IPS-18c (cell line): ENCODE results near the gene BTBD9.

Source experiments
- H3K4me3 ChIP-seq: 2 replicates; pipeline ENCODE4 v1.7.0; 2013; ENCODE audit warnings: low read depth, mild to moderate bottlenecking, low read length, moderate library complexity; ENCODE audit not compliant: insufficient read depth
- H3K9me3 ChIP-seq: one replicate; pipeline ENCODE4 v1.6.1; 2013; ENCODE audit warnings: mild to moderate bottlenecking, low read length, moderate library complexity; ENCODE audit not compliant: control insufficient read depth, insufficient read depth

The BTBD9 gene

DNA sequence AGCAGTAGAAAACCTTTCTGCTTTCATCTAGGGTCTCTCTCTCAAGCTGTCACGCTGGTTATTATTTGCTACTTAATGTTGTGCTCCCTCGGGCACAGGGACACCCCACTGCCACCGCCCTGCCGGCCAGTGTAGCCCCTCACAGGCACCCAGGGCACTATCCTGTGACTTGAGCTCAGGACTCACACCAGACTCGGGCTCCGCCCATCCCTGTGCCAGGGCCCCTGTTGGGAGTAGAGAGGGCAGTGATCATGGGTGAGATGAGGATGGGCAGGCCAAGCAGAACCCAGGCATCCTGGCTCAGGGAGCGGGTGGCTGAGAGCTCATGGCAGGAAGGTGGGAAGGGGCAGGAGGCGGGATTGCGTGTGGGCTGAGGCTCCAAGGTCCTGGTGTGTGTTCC is 448.3 kb downstream of the BTBD9 start:
- no peaks in the 10 kb centered on the region for H3K9me3 ChIP-seq
- H3K4me3 ChIP-seq: no peak overlapping the region

DNA sequence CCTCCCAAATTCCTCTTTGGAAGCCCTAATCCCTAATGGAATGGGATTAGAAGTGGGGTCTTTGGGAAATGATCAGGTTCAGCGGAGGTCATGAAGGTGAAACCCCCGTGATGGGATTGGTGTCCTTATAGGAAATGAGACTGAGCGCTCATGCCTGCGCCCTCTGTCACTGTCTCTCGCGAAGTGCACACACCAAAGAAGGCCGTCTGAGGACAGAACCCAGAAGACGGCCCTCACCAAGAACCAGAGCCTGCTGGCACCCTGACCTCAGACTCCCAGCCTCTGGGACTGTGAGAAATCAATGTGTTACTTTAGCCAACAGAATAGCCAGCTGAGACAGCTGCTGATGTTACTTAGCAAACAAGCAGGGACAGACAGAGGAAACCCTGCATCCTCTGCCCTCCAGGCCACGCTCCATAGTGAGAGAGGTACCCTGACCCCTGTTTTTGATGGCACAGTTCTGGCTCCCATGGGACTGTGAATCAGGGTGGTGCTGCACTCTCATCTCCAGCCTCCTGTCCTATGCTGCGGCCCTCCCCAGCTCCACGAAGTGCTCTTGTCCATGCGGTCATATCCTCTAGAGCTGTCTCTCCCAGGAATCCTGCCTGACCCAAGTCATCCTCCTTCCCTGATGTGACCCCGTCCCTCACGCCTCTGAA is 450.9 kb downstream of the BTBD9 start:
- Histone ChIP-seq H3K4me3 (no peak overlapping the region), H3K9me3 (no peaks in the 10 kb centered on the region)

DNA sequence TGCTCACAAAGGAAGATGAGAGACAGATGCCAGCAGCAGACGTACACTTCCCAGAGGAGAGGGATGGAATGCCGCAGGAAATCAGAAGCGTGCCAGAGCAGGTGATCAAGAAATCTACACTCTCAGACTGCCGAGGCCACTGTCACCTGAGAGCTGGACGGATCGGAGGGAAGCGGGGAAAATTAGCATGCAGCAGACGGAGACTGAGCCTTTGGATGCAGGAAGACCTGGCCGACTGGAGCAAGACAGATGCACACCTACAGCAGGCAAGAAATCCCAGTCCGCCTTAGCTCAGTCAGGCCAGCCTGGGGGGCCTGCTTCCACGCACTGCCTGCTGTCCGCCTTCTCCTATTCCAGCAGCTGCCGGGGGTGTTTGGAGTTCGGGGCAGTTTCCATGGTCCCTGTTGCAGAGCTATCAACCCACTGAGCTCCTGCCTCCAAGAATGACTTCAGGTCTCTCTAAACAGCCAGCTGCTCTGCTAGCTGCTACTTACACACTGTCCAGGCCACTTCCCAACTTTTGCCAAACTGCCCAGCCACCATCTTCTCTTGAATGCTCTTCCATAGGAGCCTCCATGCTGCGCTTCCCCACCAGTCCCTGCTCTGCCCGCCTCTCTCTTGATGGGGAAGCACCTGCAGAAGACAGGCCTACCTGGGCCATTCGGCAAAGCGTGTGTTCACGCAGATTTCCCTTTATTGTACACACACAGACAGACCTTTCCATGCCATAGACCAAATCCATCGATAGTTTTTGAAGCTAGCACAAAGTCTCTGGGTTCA is 451.7 kb downstream of the BTBD9 start:
- no peaks in the 10 kb centered on the region for H3K9me3 ChIP-seq
- no peak overlapping the region for H3K4me3 ChIP-seq

DNA sequence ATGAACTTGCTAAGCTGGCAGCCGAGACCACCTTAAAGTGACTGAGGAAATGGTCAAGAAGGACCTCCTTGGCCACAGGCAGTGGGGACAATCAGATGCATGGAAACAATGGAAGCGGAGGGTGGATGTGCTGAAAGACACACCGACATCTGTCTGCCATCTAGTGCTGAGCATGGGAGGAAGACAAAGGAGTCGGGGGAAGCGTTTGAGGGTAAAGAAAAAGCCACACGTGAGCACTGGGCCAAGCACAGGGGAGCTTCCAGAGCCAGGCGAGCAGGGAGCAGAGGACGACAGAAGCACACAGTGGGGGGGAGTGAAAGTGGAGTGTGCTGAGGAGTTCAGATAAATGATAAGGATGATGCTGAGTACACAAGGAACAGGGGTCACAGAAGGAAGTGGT is 452.4 kb downstream of the BTBD9 start:
- H3K4me3 ChIP-seq: no peak overlapping the region
- no peaks in the 10 kb centered on the region for H3K9me3 ChIP-seq

DNA sequence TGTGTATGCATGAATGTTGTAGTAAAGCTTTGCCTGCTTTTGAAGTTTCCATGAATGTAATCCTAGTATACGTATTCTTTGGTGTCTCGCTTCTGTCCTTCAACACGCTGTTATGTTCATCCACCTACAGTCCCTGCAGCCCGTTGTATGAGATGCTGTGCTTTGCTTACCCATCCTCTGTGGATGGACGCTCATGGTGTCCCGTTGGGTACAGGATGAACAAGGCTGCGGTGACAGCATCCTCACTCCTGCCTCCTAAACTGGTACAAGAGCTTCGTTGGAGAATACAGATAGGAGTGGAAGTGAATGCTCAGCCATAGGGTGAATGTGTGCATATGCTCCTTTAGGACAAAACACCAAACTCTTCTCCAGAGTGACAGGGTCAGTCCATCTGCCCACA is 454.0 kb downstream of the BTBD9 start:
- no peak overlapping the region for H3K4me3 ChIP-seq
- H3K9me3 ChIP-seq: no peaks in the 10 kb centered on the region

DNA sequence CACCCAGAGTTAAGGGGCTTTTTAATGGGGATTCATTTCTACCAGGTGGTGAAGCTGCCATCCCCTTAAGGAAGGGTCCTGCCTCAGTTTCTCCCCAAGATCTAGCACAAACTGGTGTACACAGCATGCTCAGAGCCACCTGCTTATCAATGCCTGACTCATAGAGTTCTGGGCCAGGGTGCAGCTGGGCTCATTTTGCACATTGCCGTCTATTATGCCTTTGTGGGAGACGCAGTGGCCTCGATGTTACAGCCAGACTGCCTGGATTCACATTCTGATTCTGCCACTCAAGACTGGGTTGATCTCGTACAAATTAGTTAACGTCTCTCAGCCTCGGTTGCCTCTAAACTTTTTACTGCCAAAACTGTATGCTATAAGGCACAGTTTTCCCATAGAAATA is 454.5 kb downstream of the BTBD9 start:
- H3K9me3 ChIP-seq: no peaks in the 10 kb centered on the region
- H3K4me3 ChIP-seq: no peak overlapping the region

DNA sequence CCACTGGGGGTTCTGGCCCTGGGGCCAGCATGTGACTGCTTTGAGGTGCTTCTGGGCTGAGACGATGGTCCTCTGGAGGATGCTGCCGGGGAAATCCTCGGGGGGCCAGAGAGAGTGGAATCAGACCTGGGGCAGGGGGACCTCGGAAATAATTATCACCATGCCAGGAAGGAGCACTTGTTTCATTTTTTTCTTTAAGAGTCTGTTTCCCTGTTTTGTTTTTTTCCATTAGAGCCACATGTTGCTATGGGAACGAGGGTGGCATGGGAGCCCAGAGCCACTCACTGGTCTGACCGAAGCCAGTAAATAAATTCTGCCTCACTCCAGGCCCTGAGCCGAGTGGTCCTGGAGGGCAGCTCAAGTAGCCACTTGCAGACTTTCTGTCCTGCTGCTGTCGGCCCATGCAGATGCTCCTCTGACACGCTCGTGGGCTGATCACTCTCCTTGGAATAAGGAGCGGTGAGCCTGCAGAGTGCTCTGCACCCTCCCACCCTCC is 455.1 kb downstream of the BTBD9 start:
- H3K9me3 ChIP-seq: no peaks in the 10 kb centered on the region
- H3K4me3 ChIP-seq: no peak overlapping the region

DNA sequence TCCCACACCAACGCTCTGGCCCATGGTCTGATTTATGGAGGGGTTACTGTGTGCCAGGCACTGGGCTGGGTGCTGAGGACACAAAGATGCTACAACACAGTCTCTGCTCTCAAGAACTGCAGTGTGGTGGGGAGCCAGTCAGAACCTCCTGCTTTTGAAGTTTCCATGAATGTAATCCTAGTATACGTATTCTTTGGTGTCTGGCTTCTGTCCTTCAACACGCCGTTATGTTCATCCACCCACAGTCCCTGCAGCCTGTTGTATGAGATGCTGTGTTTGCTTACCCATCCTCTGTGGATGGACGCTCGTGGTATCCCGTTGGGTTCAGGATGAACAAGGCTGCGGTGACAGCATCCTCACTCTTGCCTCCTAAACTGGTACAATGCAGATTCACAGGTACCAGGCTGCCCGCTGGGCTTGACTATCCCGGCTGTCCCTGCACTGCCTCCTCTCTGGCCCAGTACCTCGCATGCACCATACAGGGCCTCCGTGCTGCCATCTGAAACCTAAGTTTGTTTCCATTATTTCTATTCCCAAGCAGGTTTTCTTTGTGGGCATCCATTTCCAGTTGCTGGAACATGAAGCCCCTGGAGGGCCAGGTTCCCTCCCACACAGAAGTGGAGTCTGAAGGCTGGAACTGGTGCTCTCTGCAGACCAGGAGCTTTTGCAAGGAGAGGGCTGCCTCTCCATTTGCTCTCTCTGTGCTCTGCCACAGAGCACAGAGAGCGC is 455.7 kb downstream of the BTBD9 start:
- no peaks in the 10 kb centered on the region for H3K9me3 ChIP-seq
- no peak overlapping the region for H3K4me3 ChIP-seq

DNA sequence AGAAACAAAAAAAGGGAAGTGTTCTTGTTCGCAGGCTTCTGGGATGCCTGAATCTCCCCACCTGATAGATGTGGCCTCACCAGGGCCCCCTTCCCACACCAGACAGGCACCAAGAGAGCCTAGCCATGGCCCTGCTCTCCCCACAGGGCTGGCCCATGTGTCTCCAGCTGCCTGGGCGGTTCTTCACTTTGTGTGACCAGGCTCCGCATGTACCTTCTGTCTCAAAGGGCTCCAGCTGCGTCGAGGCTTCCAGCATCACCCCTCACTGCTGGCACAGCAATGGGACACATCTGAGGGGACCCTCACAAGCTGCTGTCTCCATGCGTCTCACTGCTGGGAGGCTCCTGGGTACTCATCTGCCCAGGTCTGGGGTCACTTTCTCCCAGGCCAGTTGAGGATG is 457.3 kb downstream of the BTBD9 start:
- Histone ChIP-seq H3K9me3 (no peaks in the 10 kb centered on the region), H3K4me3 (no peak overlapping the region)

DNA sequence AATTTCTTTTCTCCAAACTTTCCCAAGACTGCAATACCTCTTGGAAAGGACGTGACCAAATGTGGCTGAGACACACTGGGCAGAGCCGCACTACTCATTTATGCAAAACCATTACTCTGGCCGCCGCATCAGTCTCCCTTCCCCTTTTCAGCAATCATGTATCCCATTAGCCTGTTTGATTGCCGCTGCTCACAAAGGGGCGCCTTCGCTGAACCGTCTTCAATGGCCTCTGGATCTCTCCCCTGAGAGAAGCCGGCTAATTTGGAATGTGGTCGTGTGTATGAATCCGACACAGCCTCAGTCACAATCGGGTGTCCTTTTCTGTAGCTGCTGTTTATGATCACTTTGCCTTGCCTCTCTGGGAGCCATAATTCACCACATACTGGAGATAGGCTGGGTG is 459.1 kb downstream of the BTBD9 start:
- Histone ChIP-seq H3K9me3 (no peaks in the 10 kb centered on the region), H3K4me3 (no peak overlapping the region)

DNA sequence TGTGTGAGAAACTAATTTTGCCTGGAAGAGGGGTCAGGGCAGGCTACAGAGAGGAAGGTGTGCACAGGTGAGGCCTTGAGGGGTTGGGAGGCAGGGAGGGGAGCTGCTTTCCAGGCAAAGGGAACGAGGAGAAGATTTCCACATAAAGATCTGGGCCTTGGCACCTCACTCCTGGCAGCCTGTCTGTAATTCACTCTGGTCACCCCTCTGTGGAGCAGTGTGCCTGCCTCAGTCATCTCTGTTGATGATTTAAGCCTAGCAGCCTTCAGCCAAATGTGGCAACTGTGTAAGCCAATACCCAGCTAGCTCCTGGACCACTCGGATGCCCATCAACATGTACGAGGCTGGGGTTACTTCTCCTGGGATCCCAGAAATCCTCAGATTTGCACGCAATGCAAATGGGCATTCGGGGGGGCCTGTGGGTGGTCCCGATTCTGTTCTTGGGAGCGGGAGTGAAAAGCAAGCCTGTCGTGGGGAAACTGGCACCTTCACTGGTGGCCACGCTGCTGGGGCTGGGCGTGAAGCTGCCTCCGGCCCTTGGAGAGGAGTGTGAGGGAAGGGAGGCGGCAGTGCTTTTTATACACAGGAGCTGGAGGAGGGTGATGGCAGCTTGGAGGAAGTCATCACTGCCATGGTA is 459.8 kb downstream of the BTBD9 start:
- Histone ChIP-seq H3K9me3 (no peaks in the 10 kb centered on the region), H3K4me3 (no peak overlapping the region)

DNA sequence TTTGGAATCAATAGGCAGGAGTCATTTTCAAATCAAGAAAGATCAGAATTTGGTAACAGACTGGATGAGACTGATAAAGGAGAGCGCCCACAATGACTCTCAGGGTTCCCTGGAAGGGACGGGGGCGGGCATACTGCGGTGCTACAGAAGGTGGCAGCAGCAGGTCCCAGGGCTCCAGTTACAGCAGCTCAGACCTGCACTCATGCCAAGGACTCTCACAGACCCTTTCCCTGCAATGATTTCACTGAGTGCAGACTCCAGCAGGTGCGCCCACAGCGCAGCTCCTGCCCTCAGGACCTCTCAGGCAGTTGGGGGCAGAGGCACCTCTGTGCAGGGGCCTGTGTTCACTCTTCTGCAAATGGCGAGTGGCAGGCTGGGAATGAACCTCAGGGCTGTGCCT is 460.4 kb downstream of the BTBD9 start:
- H3K4me3 ChIP-seq: no peak overlapping the region

DNA sequence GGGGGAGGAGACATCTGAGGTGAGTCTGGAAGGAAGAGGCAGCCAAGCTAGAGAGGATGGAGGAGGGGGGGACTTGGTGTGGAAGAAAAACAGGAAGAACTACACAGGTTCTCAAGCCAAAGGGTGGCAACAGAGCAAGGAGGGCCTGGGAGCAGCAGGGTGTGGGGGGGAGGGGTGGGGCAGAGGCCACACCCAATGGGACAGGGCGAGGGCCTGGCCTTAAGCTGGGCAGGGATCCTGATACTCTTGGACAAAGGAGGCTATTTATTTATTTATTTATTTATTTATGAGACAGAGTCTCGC is 461.2 kb downstream of the BTBD9 start:
- no peak overlapping the region for H3K4me3 ChIP-seq
- no peaks in the 10 kb centered on the region for H3K9me3 ChIP-seq

More for the DNA sequence above, 460.4 kb downstream of the BTBD9 start:
- no peaks in the 10 kb centered on the region for H3K9me3 ChIP-seq

DNA sequence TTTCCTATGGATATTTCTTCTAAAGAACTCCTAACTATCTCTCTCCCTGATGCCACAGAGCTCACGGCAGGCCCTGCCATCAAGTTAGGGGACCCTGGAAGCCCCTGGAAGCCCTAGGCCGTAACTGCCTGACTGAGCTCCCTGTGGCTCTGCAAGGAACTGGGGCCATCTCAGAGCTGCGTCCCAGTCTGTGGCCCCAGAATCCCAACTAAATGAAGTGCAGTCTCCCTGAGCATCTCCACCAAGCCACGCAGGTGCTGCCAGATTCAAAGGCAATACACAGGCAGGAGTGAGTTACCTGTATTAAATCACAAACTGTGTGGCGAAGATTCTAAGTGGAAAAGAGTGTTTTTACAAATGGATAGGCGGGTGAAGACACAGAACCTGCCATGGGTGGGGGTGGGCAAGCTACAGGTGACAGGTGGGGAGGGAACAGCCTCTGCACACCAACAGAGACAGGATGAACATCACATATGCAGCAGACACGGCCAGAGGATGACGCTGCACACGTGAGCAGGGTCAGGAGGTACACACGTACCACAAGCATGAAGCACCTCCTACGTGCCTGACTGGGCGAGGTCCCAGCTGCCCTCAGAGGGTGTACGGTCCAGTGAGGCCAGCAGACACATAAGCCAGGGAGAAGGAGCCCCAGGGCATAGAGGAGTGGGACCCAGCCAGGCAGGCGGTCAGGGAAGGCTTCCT is 461.7 kb downstream of the BTBD9 start:
- no peak overlapping the region for H3K4me3 ChIP-seq
- no peaks in the 10 kb centered on the region for H3K9me3 ChIP-seq

DNA sequence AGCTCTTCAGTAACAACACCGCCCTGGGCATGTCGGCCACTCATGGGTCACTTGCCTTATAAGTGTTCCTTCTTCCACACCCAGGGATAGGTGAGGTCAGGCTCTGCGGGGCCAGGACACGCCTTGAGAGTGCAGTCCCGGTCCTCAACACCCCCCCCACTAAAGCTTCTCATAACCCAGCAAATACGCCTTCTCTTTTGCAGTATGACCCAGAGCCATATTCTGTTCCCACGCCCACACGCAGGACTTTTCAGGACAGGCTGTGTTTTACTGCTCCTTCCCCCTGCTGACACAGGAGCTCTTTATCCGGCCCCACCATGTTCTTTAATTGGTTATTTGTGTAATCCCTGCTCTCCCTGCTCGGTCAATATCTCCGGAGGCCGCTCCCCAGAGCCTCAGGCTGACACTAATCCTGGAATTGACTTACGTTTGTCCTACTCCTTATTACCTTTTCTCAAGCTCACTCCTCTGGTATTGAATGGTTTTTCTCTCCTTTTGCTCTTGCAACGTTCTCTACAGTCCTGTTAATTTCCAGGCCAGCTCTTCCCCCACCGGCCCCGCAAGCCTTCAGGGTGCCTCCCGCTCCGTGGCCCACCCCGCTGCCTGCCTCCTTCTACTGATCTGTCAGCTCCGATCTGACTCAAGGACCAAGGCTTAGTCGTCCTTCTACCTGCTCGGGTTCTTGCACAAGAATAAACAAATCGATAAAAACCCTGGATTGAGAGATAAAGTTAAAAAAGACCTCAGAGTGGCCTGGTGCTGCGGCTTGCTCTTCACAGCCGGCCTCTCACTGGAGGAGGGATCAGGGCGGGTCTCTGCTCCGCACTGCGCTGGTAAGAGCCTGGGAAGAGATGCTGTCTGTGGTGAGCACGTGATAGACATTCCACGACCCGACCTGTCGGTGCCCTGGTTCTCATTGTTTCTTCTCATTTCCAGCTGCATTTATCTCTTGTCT is 462.7 kb downstream of the BTBD9 start:
- Histone ChIP-seq H3K4me3 (no peak overlapping the region), H3K9me3 (no peaks in the 10 kb centered on the region)

DNA sequence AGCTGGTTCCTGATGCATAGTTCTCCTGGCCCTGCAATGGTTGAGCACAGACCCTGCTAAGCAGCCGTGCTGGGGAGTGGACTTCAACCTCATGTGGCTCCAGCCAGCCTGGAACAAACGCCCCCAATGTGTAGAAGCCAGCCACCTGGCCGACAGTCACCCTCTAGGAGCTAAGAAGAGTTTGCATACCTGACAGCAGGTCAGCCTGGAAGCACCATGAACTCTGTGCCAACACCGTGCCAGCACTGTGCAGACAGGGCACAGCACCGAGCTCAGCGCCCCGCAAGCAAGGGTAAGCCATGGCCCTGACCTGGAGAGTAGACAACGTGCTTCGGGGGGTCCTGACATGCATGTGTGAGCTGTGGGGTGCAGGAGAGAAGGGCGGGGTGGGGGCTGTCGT is 463.9 kb downstream of the BTBD9 start:
- no peak overlapping the region for H3K4me3 ChIP-seq

More for the DNA sequence above, 463.9 kb downstream of the BTBD9 start:
- H3K9me3 ChIP-seq: no peaks in the 10 kb centered on the region
